ENCODE data around the gene KLHL25.

DNA sequence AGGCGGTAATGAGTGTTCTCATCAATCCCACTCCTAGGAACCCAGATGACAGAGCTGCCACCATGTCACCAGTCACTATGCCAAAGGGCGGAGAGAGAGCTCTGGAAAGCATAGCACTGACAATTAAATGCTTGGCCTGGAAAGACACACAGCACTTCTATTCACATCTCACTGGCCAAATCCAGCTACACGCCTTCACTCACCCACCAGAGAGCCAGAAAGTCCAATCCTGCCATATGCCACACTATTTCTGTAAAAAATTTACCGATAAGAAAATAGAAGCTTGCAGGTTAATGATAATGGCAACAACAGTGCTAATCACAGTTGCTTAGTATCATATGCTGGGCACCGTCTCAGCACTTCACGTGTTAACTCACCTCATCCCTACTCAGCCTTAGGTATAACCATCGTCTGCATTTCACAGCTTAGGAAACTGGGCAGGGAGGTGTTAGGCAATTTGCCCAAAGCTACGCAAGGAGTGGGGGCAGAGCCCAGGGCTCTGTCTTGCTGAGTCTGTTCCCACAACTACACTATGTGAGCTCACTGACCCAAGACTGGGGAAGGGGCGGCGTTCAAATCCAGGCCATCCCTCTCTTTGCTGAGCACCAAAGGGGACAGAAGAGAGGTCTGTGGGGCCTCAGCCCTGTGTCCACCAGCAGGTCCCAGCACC is 16.5 kb downstream of the KLHL25 start:
- TF ChIP-seq EZH2phosphoT487 (IDR thresholded peaks at IDR 0.05; ENCODE audit: insufficient read depth, low read depth) (no peak), EZH2 (IDR thresholded peaks at IDR 0.05; ENCODE audit: insufficient read depth, poor library complexity, severe bottlenecking) (no peak)
